Panc1 (cell line): Measurements from ENCODE around the gene TPSB2. TPM values are rescaled to one million over a fixed set of nuclear protein-coding genes. Genes with fewer than 3 reads are reported as not detected.
"Not testable (repeated sequence)": the region's sequence is repeated elsewhere in the genome, so short reads cannot be mapped to it uniquely, and the experiment has no call there.

ENCODE experiments used
- ATAC-seq: fragments of 200-7000 bp; cut with Tn5 transposase; 2 replicates; pipeline ENCODE4 v1.9.1; 2020; ENCODE audit warnings: mild to moderate bottlenecking, moderate library complexity
- BruUV-seq: library from RNA; stranded (reverse); fragments of 400-500 nt; replicated peaks from 2 replicates; lab custom pipeline; 2021; lab: Mats Ljungman, UMichigan
- CTCF ChIA-PET: fragments of 300-600 bp; sonication (Branson Sonifier 250); formaldehyde crosslinking; loops from one replicate; lab custom pipeline; 2022; ENCODE audit warnings: antibody characterized with exemption; lab: Charles Lee
- POLR2A ChIA-PET: fragments of 300-600 bp; sonication (Branson Sonifier 250); formaldehyde crosslinking; loops from one replicate; lab custom pipeline; 2022; ENCODE audit warnings: antibody characterized with exemption; lab: Charles Lee
- DNase-seq: peaks from one replicate; pipeline ENCODE4 v3.0.0-alpha.2; 2010; ENCODE audit warnings: low read depth, low spot score
- H3K27ac ChIP-seq: 2 replicates; pipeline ENCODE4 v1.5.1; 2011; ENCODE audit warnings: mild to moderate bottlenecking, low read length, inconsistent platforms
- H3K27me3 ChIP-seq: fragments of 200-500 bp; sonication (Bioruptor generic); 2 replicates; pipeline ENCODE4 v1.6.0; 2014; ENCODE audit warnings: low read length, inconsistent platforms; ENCODE audit not compliant: control insufficient read depth, insufficient read depth
- H3K36me3 ChIP-seq: fragments of 200-500 bp; sonication (Bioruptor generic); 2 replicates; pipeline ENCODE4 v1.5.1; 2014; ENCODE audit warnings: inconsistent platforms, mild to moderate bottlenecking, low read length, moderate library complexity; ENCODE audit not compliant: control insufficient read depth, insufficient read depth
- H3K4me1 ChIP-seq: 2 replicates; pipeline ENCODE4 v1.5.1; 2011; ENCODE audit warnings: inconsistent platforms, mild to moderate bottlenecking, low read length, moderate library complexity; ENCODE audit not compliant: control insufficient read depth, insufficient read depth
- H3K4me3 ChIP-seq, 2 experiments: 2 replicates each; pipeline ENCODE4 v1.5.1; 2011 to 2012; ENCODE audit warnings: low read depth in 2 of 2, low read length in 2 of 2, mild to moderate bottlenecking in 2 of 2, inconsistent platforms in 1 of 2, moderate library complexity in 1 of 2
- H3K9me3 ChIP-seq: fragments of 200-500 bp; sonication (Bioruptor generic); 2 replicates; pipeline ENCODE4 v1.5.1; 2014; ENCODE audit warnings: low read depth, mild to moderate bottlenecking, inconsistent platforms, low read length, moderate library complexity; ENCODE audit not compliant: control insufficient read depth, insufficient read depth
- POLR2AphosphoS5 ChIP-seq: IDR thresholded peaks from 2 replicates; pipeline ENCODE4 v1.6.1; 2012; ENCODE audit warnings: mild to moderate bottlenecking, low read depth, low read length, moderate library complexity
- SIN3A ChIP-seq: IDR thresholded peaks from 2 replicates; pipeline ENCODE4 v1.6.1; 2012; ENCODE audit warnings: low read depth, mild to moderate bottlenecking, low read length, moderate library complexity, borderline replicate concordance; ENCODE audit not compliant: insufficient read depth
- TCF7L2 ChIP-seq: IDR thresholded peaks from 2 replicates; pipeline ENCODE4 v1.6.1; 2011; ENCODE audit warnings: mild to moderate bottlenecking, low read depth, low read length, inconsistent platforms
- in situ Hi-C: cut with HindIII; loops from 2 replicates; pipeline ENCODE4 v1.10.0; 2016; ENCODE audit warnings: low sequenced_read_pairs, low pct_unique_long_range_greater_than_20kb
- intact Hi-C: fragments of 100-400 bp; cut with micrococcal nuclease; formaldehyde crosslinking; loops from one replicate; pipeline ENCODE4 v1.10.0; 2022; ENCODE audit not compliant: unreplicated experiment
- total RNA-seq: library from RNA; stranded (reverse); gene quantifications from one replicate; pipeline ENCODE4 v1.2.1, GENCODE V29; 2021; ENCODE audit not compliant: unreplicated experiment
- TF ChIP-seq, protein P1 (sequence below), 2 experiments: IDR thresholded peaks; 2 replicates each; pipeline ENCODE4 v1.6.1; 2011 to 2012; ENCODE audit warnings: low read depth in 2 of 2, control low read depth in 1 of 2, low read length in 1 of 2, mild to moderate bottlenecking in 1 of 2, moderate library complexity in 1 of 2; ENCODE audit not compliant: insufficient read depth in 1 of 2

The TPSB2 gene
- total RNA-seq, 1 experiment from 2014 or later, result 0.57 TPM

GRCh38 chr16:1189455-1189854 lies 40.5 kb downstream of the TPSB2 start:
- BruUV-seq, result no TSS peak
- CTCF ChIA-PET, result interaction anchor here (0.9 kb wide), 1 partner anchor 31 kb away, joined by 3 read pairs; no protein-coding TSS in a partner anchor

DNA sequence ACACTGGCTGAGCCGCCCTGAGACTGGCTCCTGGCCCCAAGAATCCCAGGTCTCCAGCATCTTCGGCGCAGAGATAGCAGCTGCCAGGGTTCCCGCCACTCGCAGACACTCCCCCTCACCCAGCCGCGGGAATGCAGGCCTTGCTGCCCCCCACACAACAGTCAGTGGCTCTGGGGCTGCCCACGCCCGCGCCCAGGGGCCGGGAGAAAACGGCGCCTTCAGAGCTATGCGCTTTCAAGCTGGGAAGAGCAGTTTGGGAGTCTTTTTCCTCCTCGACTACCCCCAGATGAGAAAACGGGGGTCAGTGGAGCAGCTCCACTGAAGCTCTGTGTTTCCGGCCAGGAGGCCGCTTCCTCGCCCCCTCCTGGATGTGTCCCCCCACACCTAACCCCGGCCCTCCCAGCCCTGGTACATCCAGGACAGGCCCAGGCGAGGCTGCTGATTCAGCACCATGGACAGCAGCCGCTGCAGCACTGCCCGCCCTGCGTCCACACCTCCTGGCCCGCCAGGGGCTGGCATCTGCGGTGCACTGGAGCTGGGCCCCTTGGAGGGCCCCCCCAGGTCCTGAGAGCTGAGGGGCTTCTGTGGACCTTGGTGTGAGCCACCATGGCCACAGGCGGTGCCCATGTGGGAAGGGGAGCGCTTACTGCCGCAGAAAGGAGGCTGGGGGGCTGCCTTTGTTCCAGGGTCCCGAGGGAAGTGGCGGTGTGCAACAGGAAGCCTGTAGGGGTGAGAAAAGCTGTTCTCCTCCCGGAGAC lies 41.4 kb downstream of the TPSB2 start:
- CTCF ChIA-PET, result interaction anchor here (0.9 kb wide), 1 partner anchor 30 kb away, joined by 3 read pairs; no protein-coding TSS in a partner anchor
- POLR2A ChIA-PET, result no interaction called here

More at GRCh38 chr16:1189455-1189854, 40.5 kb downstream of the TPSB2 start:
- Histone ChIP-seq H3K27me3 (no peaks in the 10 kb centered on the region), H3K4me1 (peaks cover 25% of the 10 kb centered on the region), H3K27ac (no peak overlapping the region), H3K36me3 (no peaks in the 10 kb centered on the region), H3K4me3 (no peak overlapping the region), H3K9me3 (no peaks in the 10 kb centered on the region)
- DNase-seq (no peak), ATAC-seq (no peak)
- intact Hi-C loops, result no loop called here
- TF ChIP-seq POLR2AphosphoS5, result no peak
- TF ChIP-seq SIN3A, result no peak
- no peak for TF ChIP-seq TCF7L2
- POLR2A ChIA-PET, result no interaction called here
- in situ Hi-C loops, result no loop called here

DNA sequence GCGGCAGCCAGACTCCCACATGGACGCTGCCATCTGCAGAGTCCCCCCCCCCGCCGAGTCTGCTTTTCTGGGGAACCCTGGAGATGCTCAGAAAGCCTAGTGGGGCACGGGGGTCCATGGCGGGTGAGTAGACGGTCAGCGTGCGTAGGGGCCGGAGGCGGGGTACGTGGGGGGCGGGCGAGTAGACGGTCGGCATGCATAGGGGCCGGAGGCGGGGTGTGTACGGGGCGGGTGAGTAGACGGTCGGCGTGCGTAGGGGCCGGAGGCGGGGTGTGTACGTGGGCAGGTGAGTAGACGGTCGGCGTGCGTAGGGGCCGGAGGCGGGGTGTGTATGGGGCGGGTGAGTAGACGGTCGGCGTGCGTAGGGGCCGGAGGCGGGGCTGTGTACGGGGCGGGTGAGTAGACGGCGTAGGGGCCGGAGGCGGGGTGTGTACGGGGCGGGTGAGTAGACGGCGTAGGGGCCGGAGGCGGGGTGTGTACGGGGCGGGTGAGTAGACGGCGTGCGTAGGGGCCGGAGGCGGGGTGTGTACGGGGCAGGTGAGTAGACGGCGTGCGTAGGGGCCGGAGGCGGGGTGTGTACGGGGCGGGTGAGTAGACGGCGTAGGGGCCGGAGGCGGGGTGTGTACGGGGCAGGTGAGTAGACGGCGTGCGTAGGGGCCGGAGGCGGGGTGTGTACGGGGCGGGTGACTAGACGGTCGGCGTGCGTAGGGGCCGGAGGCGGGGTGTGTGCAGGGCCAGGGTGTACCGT lies 44.4 kb downstream of the TPSB2 start:
- ATAC-seq, H3K4me3 ChIP-seq, intact Hi-C loops: not testable (repeated sequence)

More for the DNA sequence above, 41.4 kb downstream of the TPSB2 start:
- intact Hi-C loops (no loop called here), in situ Hi-C loops (no loop called here)
- no peak overlapping the region for H3K27ac ChIP-seq
- no peaks in the 10 kb centered on the region for H3K36me3 ChIP-seq
- H3K27me3 ChIP-seq, result no peaks in the 10 kb centered on the region
- no TSS peak for BruUV-seq
- H3K9me3 ChIP-seq, result no peaks in the 10 kb centered on the region
- no peak overlapping the region for H3K4me3 ChIP-seq
- DNase-seq, result no peak
- peak; percentile 42; the same call in 1 of the 2 replicates for ATAC-seq
- no peak for TF ChIP-seq TCF7L2
- TF ChIP-seq, protein P1, sequence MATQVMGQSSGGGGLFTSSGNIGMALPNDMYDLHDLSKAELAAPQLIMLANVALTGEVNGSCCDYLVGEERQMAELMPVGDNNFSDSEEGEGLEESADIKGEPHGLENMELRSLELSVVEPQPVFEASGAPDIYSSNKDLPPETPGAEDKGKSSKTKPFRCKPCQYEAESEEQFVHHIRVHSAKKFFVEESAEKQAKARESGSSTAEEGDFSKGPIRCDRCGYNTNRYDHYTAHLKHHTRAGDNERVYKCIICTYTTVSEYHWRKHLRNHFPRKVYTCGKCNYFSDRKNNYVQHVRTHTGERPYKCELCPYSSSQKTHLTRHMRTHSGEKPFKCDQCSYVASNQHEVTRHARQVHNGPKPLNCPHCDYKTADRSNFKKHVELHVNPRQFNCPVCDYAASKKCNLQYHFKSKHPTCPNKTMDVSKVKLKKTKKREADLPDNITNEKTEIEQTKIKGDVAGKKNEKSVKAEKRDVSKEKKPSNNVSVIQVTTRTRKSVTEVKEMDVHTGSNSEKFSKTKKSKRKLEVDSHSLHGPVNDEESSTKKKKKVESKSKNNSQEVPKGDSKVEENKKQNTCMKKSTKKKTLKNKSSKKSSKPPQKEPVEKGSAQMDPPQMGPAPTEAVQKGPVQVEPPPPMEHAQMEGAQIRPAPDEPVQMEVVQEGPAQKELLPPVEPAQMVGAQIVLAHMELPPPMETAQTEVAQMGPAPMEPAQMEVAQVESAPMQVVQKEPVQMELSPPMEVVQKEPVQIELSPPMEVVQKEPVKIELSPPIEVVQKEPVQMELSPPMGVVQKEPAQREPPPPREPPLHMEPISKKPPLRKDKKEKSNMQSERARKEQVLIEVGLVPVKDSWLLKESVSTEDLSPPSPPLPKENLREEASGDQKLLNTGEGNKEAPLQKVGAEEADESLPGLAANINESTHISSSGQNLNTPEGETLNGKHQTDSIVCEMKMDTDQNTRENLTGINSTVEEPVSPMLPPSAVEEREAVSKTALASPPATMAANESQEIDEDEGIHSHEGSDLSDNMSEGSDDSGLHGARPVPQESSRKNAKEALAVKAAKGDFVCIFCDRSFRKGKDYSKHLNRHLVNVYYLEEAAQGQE (IDR thresholded peaks at IDR 0.05; ENCODE audit: insufficient read depth in 1 of 2, low read depth in 2 of 2, low read length in 1 of 2), result peak; percentile 99
- H3K4me1 ChIP-seq, result peaks cover 17% of the 10 kb centered on the region

More for the DNA sequence above, 44.4 kb downstream of the TPSB2 start:
- CTCF ChIA-PET, in situ Hi-C loops, DNase-seq, H3K27ac ChIP-seq, POLR2A ChIA-PET, BruUV-seq, H3K36me3 ChIP-seq, H3K27me3 ChIP-seq, H3K9me3 ChIP-seq: not testable (repeated sequence)
- peaks cover 25% of the 10 kb centered on the region for H3K4me1 ChIP-seq
